ENCODE results near the gene CDK16. TPM values are rescaled to one million over a fixed set of nuclear protein-coding genes. Genes with fewer than 3 reads are reported as not detected.

CDK16 gene
- total and polyA plus RNA-seq, 9 of the 15 experiments (the other 6 are each of a cell fraction or from before 2014, with no cell fraction given) = 3.9 to 104 (median 57.5) TPM

GRCh38 chrX:47169726-47170515 lies 48.6 kb upstream of the CDK16 start (continued):
- TF ChIP-seq, protein P1, sequence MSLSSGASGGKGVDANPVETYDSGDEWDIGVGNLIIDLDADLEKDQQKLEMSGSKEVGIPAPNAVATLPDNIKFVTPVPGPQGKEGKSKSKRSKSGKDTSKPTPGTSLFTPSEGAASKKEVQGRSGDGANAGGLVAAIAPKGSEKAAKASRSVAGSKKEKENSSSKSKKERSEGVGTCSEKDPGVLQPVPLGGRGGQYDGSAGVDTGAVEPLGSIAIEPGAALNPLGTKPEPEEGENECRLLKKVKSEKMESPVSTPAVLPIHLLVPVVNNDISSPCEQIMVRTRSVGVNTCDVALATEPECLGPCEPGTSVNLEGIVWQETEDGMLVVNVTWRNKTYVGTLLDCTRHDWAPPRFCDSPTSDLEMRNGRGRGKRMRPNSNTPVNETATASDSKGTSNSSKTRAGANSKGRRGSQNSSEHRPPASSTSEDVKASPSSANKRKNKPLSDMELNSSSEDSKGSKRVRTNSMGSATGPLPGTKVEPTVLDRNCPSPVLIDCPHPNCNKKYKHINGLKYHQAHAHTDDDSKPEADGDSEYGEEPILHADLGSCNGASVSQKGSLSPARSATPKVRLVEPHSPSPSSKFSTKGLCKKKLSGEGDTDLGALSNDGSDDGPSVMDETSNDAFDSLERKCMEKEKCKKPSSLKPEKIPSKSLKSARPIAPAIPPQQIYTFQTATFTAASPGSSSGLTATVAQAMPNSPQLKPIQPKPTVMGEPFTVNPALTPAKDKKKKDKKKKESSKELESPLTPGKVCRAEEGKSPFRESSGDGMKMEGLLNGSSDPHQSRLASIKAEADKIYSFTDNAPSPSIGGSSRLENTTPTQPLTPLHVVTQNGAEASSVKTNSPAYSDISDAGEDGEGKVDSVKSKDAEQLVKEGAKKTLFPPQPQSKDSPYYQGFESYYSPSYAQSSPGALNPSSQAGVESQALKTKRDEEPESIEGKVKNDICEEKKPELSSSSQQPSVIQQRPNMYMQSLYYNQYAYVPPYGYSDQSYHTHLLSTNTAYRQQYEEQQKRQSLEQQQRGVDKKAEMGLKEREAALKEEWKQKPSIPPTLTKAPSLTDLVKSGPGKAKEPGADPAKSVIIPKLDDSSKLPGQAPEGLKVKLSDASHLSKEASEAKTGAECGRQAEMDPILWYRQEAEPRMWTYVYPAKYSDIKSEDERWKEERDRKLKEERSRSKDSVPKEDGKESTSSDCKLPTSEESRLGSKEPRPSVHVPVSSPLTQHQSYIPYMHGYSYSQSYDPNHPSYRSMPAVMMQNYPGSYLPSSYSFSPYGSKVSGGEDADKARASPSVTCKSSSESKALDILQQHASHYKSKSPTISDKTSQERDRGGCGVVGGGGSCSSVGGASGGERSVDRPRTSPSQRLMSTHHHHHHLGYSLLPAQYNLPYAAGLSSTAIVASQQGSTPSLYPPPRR (CRISPR knock-in tag; IDR thresholded peaks at IDR 0.05; ENCODE audit: borderline replicate concordance) = no peak
- TF ChIP-seq GABPB1 (CRISPR knock-in tag; IDR thresholded peaks at IDR 0.05) (no peak), MAFG (tag; conservative IDR thresholded peaks at IDR 0.05) (no peak), CREB1 (IDR thresholded peaks at IDR 0.05) (no peak), CREB1 (CRISPR knock-in tag; IDR thresholded peaks at IDR 0.05) (no peak), DDX20 (tag; IDR thresholded peaks at IDR 0.05; ENCODE audit: low read depth) (no peak), MGA (IDR thresholded peaks at IDR 0.05) (no peak)
